Pons (tissue), 1 donor: ENCODE data around the gene PROM1.

ENCODE experiments used
- DNase-seq: peaks from one replicate; pipeline ENCODE4 v3.0.0-alpha.2; 2016; ENCODE audit warnings: low spot score

Gene PROM1

GRCh38 chr4:16065066-16065465, 18.8 kb downstream of the PROM1 start:
- no peak for DNase-seq

- DNase-seq = no peak
These were observed 21.2 kb downstream of the PROM1 start for GRCh38 chr4:16062601-16063000.

GRCh38 chr4:16056681-16057385, 27.0 kb downstream of the PROM1 start:
- peak; percentile 17 for DNase-seq

- DNase-seq = no peak
These were observed 27.9 kb downstream of the PROM1 start for GRCh38 chr4:16055873-16056272.

GRCh38 chr4:16055471-16055870, 28.4 kb downstream of the PROM1 start:
- DNase-seq = no peak

- no peak for DNase-seq
These were observed 30.9 kb downstream of the PROM1 start for GRCh38 chr4:16052939-16053338.

- DNase-seq = no peak
These were observed 31.8 kb downstream of the PROM1 start for GRCh38 chr4:16051980-16052379.

GRCh38 chr4:16051132-16051531, 32.7 kb downstream of the PROM1 start:
- no peak for DNase-seq

- DNase-seq = no peak
These were observed 33.2 kb downstream of the PROM1 start for GRCh38 chr4:16050669-16051068.

GRCh38 chr4:16048619-16049419, 35.0 kb downstream of the PROM1 start:
- no peak for DNase-seq

- DNase-seq = no peak
These were observed 38.1 kb downstream of the PROM1 start for GRCh38 chr4:16045687-16046086.

GRCh38 chr4:16043642-16044498, 40.0 kb downstream of the PROM1 start:
- no peak for DNase-seq

- DNase-seq = no peak
These were observed 44.7 kb downstream of the PROM1 start for GRCh38 chr4:16039139-16039538.

- no peak for DNase-seq
These were observed 45.9 kb downstream of the PROM1 start for GRCh38 chr4:16037901-16038300.

- no peak for DNase-seq
These were observed 48.0 kb downstream of the PROM1 start for GRCh38 chr4:16035843-16036242.

- DNase-seq = no peak
These were observed 49.6 kb downstream of the PROM1 start for GRCh38 chr4:16034010-16034748.

GRCh38 chr4:16032396-16032770, 51.4 kb downstream of the PROM1 start:
- no peak for DNase-seq

- DNase-seq = no peak
These were observed 52.1 kb downstream of the PROM1 start for GRCh38 chr4:16031546-16032395.

- no peak for DNase-seq
These were observed 53.9 kb downstream of the PROM1 start for GRCh38 chr4:16029886-16030285.

GRCh38 chr4:16029262-16029661, 54.6 kb downstream of the PROM1 start:
- no peak for DNase-seq

- no peak for DNase-seq
These were observed 56.2 kb downstream of the PROM1 start for GRCh38 chr4:16027626-16028025.
